SK-N-SH (cell line): ENCODE measurements around the gene CTTNBP2NL. TPM values are rescaled to one million over a fixed set of nuclear protein-coding genes. Genes with fewer than 3 reads are reported as not detected.
"Not testable (repeated sequence)": the region's sequence is repeated elsewhere in the genome, so short reads cannot be mapped to it uniquely, and the experiment has no call there.

Source experiments
- CTCF ChIA-PET: fragments of 300-600, 350-600 bp; formaldehyde crosslinking; extraction: SDS; loops from one replicate; lab custom pipeline; 2021; lab: Yijun Ruan, JAX
- POLR2A ChIA-PET: fragments of 350-600 bp; sonication (Branson Sonifier 250); formaldehyde crosslinking; extraction: SDS; loops from one replicate; lab custom pipeline; 2020; ENCODE audit warnings: antibody characterized with exemption, inconsistent platforms; lab: Yijun Ruan, JAX
- DNase-seq: peaks from one replicate; pipeline ENCODE4 v3.0.0; 2012
- H2AFZ ChIP-seq: fragments of 200-600 bp; sonication (generic); 2 replicates; pipeline ENCODE4 v1.8.1; 2016; ENCODE audit warnings: antibody characterized with exemption, mild to moderate bottlenecking, low read depth
- H3F3A ChIP-seq: fragments of 200-600 bp; sonication (generic); replicated peaks from 2 replicates; pipeline ENCODE3; 2016; ENCODE audit warnings: antibody characterized with exemption, mild to moderate bottlenecking; ENCODE audit not compliant: insufficient read depth
- H3K27ac ChIP-seq, 2 experiments: fragments of 200-500 bp in 1 of 2; fragments of 200-600 bp in 1 of 2; sonication (Bioruptor generic) in 1 of 2; sonication (generic), shearing (Covaris generic) in 1 of 2; 2 replicates each; pipeline versions ENCODE4 v1.5.1 to v1.6.1; 2014 to 2016; ENCODE audit warnings: low read depth in 2 of 2, inconsistent platforms in 1 of 2, low read length in 1 of 2, mild to moderate bottlenecking in 1 of 2, mixed read lengths in 1 of 2
- H3K27me3 ChIP-seq: fragments of 200-600 bp; sonication (generic), shearing (Covaris generic); 2 replicates; pipeline ENCODE4 v1.6.1; 2016; ENCODE audit warnings: mixed run types; ENCODE audit not compliant: insufficient read depth
- H3K36me3 ChIP-seq, 2 experiments: fragments of 200-500 bp in 1 of 2; fragments of 200-600 bp in 1 of 2; sonication (Bioruptor generic) in 1 of 2; sonication (generic) in 1 of 2; replicated peaks in 1 of 2; 2 replicates each; pipeline versions ENCODE3 to v1.5.1; 2014 to 2016; ENCODE audit warnings: low read length in 1 of 2, mild to moderate bottlenecking in 1 of 2; ENCODE audit not compliant: insufficient read depth in 2 of 2, control insufficient read depth in 1 of 2
- H3K4me1 ChIP-seq, 2 experiments: fragments of 200-500 bp in 1 of 2; fragments of 200-600 bp in 1 of 2; sonication (Bioruptor generic) in 1 of 2; sonication (generic), shearing (Covaris generic) in 1 of 2; 2 replicates each; pipeline versions ENCODE4 v1.5.1 to v1.6.1; 2014 to 2016; ENCODE audit warnings: low read depth in 1 of 2, low read length in 1 of 2, mixed run types in 1 of 2; ENCODE audit not compliant: insufficient read depth in 2 of 2, control insufficient read depth in 1 of 2
- H3K4me2 ChIP-seq: fragments of 200-600 bp; sonication (generic), shearing (Covaris generic); 2 replicates; pipeline ENCODE4 v1.6.1; 2017; ENCODE audit warnings: mixed run types
- H3K4me3 ChIP-seq, 2 experiments: fragments of 200-500 bp in 1 of 2; fragments of 200-600 bp in 1 of 2; sonication (Bioruptor generic) in 1 of 2; sonication (generic), shearing (Covaris generic) in 1 of 2; 2 replicates each; pipeline versions ENCODE4 v1.5.1 to v1.8.1; 2014 to 2016; ENCODE audit warnings: low read depth in 2 of 2, inconsistent platforms in 1 of 2, low read length in 1 of 2, mild to moderate bottlenecking in 1 of 2, mixed read lengths in 1 of 2, moderate library complexity in 1 of 2
- H3K79me2 ChIP-seq: fragments of 200-600 bp; sonication (generic); 2 replicates; pipeline ENCODE4 v1.8.1; 2017; ENCODE audit warnings: mild to moderate bottlenecking; ENCODE audit not compliant: insufficient read depth
- H3K9ac ChIP-seq: fragments of 200-600 bp; sonication (generic); 2 replicates; pipeline ENCODE4 v1.6.1; 2017; ENCODE audit warnings: mixed run types
- H3K9me2 ChIP-seq: fragments of 200-600 bp; sonication (generic); 2 replicates; pipeline ENCODE4 v1.6.1; 2017; ENCODE audit warnings: mixed run types
- H3K9me3 ChIP-seq: fragments of 200-600 bp; sonication (generic); 2 replicates; pipeline ENCODE4 v1.6.1; 2017; ENCODE audit warnings: mixed run types, mild to moderate bottlenecking, moderate library complexity
- H4K20me1 ChIP-seq: fragments of 200-600 bp; sonication (generic); 2 replicates; pipeline ENCODE4 v1.6.1; 2017; ENCODE audit warnings: mild to moderate bottlenecking, mixed run types; ENCODE audit not compliant: insufficient read depth
- CHD2 ChIP-seq: fragments of 150-350 bp; IDR thresholded peaks from 2 replicates; pipeline ENCODE4 v1.6.1; 2018; ENCODE audit warnings: low read length; ENCODE audit not compliant: partially characterized antibody
- ELF1 ChIP-seq: IDR thresholded peaks from 2 replicates; pipeline ENCODE4 v1.4.0; 2012
- EP300 ChIP-seq, 2 experiments: IDR thresholded peaks; 2 replicates each; pipeline versions ENCODE4 v1.4.0 to v1.6.1; 2012; ENCODE audit warnings: borderline replicate concordance in 1 of 2, low read depth in 1 of 2, low read length in 1 of 2
- EZH2phosphoT487 ChIP-seq: fragments of 200-600 bp; sonication (generic); IDR thresholded peaks from 2 replicates; pipeline ENCODE4 v1.6.1; 2017; ENCODE audit warnings: low read depth, mixed run types, mild to moderate bottlenecking, antibody characterized with exemption, moderate library complexity, borderline replicate concordance
- FOXJ3 ChIP-seq: sonication (generic); formaldehyde crosslinking; IDR thresholded peaks from 2 replicates; pipeline ENCODE4 v1.5.1; 2020; ENCODE audit warnings: mild to moderate bottlenecking, missing genetic modification reagents
- JUND ChIP-seq: IDR thresholded peaks from 2 replicates; pipeline ENCODE4 v1.4.0; 2012
- MEF2A ChIP-seq: IDR thresholded peaks from 2 replicates; pipeline ENCODE4 v1.4.0; 2012; ENCODE audit warnings: low read depth, borderline replicate concordance
- NFIC ChIP-seq: IDR thresholded peaks from 2 replicates; pipeline ENCODE4 v1.4.0; 2012; ENCODE audit warnings: borderline replicate concordance
- POLR2AphosphoS5 ChIP-seq: IDR thresholded peaks from 2 replicates; pipeline ENCODE4 v1.6.1; 2012; ENCODE audit warnings: low read depth, low read length
- RAD21 ChIP-seq: IDR thresholded peaks from 2 replicates; pipeline ENCODE4 v1.6.1; 2012; ENCODE audit warnings: mild to moderate bottlenecking, low read length
- SMC3 ChIP-seq: IDR thresholded peaks from 2 replicates; pipeline ENCODE4 v1.6.1; 2012; ENCODE audit warnings: low read depth, low read length, improper control_type of control experiment
- TAF1 ChIP-seq: IDR thresholded peaks from 2 replicates; pipeline ENCODE4 v1.6.1; 2012; ENCODE audit warnings: low read depth, mild to moderate bottlenecking, low read length, moderate library complexity, borderline replicate concordance
- TCF12 ChIP-seq: IDR thresholded peaks from 2 replicates; pipeline ENCODE4 v1.4.0; 2012
- YY1 ChIP-seq: IDR thresholded peaks from 2 replicates; pipeline ENCODE4 v1.4.0; 2012; ENCODE audit warnings: low read depth, mild to moderate bottlenecking
- WGBS: methylation state at CpG from one replicate; pipeline ENCODE4 v1.1.6; 2017; ENCODE audit warnings: low lambda C conversion rate; 5-methylcytosine and 5-hydroxymethylcytosine counted together
- polyA plus RNA-seq, 3 experiments: library from polyadenylated mRNA; depleted of rRNA; stranded (reverse); fragments of >200 nt; gene quantifications; 2 replicates each; pipeline ENCODE4 v1.2.3, GENCODE V29; 2012
- TF ChIP-seq, protein P1 (sequence below): IDR thresholded peaks from 2 replicates; pipeline ENCODE4; 2012
- TF ChIP-seq, protein P2 (sequence below): IDR thresholded peaks from 2 replicates; pipeline ENCODE4 v1.4.0; 2012; ENCODE audit warnings: low read depth, borderline replicate concordance
- TF ChIP-seq, protein P3 (sequence below): fragments of 150-350 bp; IDR thresholded peaks from 2 replicates; pipeline ENCODE4 v1.6.1; 2017; ENCODE audit warnings: antibody characterized with exemption, low read length, low read depth, borderline replicate concordance
- TF ChIP-seq, protein P4 (sequence below): IDR thresholded peaks from 2 replicates; pipeline ENCODE4 v1.4.0; 2012; ENCODE audit warnings: low read depth, borderline replicate concordance

Gene CTTNBP2NL
- polyA plus RNA-seq, 1 of the 3 experiments (the other 2 are of a cell fraction), result 4.9 TPM

DNA sequence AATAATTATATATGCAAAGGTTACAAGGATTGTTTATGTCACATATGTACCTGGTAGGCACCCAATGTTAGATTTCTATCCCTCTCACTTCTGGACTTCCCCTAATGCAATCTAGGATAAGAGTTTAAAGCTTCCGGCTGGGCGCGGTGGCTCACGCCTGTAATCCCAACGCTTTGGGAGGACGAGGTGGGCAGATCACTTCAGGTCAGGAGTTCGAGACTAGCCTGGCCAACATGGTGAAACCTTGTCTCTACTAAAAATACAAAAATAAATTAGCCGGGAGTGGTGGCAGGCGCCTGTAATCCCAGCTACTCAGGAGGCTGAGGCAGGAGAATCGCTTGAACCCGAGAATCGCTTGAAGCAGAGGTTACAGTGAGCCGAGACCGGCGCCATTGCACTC, 5.7 kb upstream of the CTTNBP2NL start:
- ChIA-PET CTCF (interaction anchor here (0.7 to 4.4 kb wide), 48 partner anchors 9 to 414 kb away, joined by 3 to 154 read pairs (median 4); partner anchors contain the start of genes PPM1J, RHOC and ST7L), POLR2A (interaction anchor here (1.6 kb wide), 2 partner anchors 74 to 76 kb away, joined by 3 to 4 read pairs; no protein-coding TSS in a partner anchor)
- H3K9me3 ChIP-seq, H3K36me3 ChIP-seq, H3K27me3 ChIP-seq, H3K79me2 ChIP-seq, H3K9me2 ChIP-seq, DNase-seq, H4K20me1 ChIP-seq, H3K27ac ChIP-seq: not testable (repeated sequence)
- Histone ChIP-seq H3K9ac (peak overlapping the region; percentile 53; the same call in 1 of the 2 replicates), H3K4me2 (peak overlapping the region; percentile 85), H3F3A (peaks cover 20% of the 10 kb centered on the region), H3K4me3 (peak overlapping the region; percentile 43 to 65), H3K4me1 (peaks cover 9 to 17% of the 10 kb centered on the region in 2 experiments), H2AFZ (peak overlapping the region; percentile 70)
- 5% methylated on average over 14 of the region's 15 CpGs for WGBS
- peak; percentile 64 for TF ChIP-seq YY1

DNA sequence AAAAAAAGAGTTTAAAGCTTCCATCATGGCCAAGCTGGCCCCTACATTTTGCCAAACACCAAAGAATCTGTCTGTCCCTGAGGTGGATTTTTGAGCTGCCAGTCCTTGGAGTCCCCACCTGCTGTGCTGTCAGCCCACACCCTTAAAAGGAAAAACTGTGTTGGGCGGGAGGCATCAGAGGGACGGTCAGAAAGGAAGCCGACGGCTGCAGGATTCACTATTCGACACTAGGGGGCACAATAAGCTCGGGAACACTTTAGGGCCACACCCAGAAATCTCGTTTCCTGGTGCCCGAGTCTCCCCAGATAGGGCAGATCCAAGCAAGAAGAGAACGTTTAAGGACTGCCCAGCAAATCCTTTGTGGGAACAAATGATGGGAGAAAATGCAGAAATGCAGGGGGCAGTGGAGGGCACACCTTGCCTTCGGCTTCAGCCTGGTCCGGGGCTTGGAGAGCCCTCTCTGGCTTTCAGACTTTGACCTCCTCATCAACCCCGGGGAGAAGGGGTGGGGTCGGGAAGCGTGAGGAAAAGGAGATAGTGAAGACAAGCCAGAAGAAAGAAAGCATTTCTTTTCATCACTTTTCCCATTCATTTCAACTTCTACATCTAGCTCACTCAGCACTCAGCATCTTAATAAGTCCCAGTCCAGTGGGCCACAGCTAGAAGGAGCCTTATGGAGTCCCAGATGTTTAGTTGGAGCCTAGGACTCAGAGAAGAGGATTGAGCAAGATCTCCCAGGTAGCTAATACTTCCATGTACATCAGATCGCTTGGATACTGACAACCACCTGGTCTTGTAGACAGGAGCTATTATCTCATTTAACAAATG, 5.0 kb upstream of the CTTNBP2NL start:
- Histone ChIP-seq H3K4me1 (peaks cover 10 to 17% of the 10 kb centered on the region in 2 experiments), H3K9ac (peak overlapping the region; percentile 53)
- TF ChIP-seq FOXJ3 (CRISPR knock-in tag) (no peak), TCF12 (no peak), EP300 (IDR thresholded peaks at IDR 0.05; ENCODE audit: borderline replicate concordance in 1 of 2, low read depth in 1 of 2, low read length in 1 of 2) (no peak), ELF1 (no peak), JUND (no peak), YY1 (no peak; the same call in 1 of the 2 replicates), SMC3 (peak; percentile 87), POLR2AphosphoS5 (peak; percentile 29; the same call in 1 of the 2 replicates), NFIC (no peak), MEF2A (no peak), TAF1 (no peak), CHD2 (peak; percentile 67), EZH2phosphoT487 (no peak), RAD21 (peak; percentile 96)
- TF ChIP-seq, protein P1, sequence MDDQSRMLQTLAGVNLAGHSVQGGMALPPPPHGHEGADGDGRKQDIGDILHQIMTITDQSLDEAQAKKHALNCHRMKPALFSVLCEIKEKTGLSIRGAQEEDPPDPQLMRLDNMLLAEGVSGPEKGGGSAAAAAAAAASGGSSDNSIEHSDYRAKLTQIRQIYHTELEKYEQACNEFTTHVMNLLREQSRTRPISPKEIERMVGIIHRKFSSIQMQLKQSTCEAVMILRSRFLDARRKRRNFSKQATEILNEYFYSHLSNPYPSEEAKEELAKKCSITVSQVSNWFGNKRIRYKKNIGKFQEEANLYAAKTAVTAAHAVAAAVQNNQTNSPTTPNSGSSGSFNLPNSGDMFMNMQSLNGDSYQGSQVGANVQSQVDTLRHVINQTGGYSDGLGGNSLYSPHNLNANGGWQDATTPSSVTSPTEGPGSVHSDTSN, result no peak
- TF ChIP-seq, protein P2, sequence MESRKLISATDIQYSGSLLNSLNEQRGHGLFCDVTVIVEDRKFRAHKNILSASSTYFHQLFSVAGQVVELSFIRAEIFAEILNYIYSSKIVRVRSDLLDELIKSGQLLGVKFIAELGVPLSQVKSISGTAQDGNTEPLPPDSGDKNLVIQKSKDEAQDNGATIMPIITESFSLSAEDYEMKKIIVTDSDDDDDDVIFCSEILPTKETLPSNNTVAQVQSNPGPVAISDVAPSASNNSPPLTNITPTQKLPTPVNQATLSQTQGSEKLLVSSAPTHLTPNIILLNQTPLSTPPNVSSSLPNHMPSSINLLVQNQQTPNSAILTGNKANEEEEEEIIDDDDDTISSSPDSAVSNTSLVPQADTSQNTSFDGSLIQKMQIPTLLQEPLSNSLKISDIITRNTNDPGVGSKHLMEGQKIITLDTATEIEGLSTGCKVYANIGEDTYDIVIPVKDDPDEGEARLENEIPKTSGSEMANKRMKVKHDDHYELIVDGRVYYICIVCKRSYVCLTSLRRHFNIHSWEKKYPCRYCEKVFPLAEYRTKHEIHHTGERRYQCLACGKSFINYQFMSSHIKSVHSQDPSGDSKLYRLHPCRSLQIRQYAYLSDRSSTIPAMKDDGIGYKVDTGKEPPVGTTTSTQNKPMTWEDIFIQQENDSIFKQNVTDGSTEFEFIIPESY, result no peak
- TF ChIP-seq, protein P3, sequence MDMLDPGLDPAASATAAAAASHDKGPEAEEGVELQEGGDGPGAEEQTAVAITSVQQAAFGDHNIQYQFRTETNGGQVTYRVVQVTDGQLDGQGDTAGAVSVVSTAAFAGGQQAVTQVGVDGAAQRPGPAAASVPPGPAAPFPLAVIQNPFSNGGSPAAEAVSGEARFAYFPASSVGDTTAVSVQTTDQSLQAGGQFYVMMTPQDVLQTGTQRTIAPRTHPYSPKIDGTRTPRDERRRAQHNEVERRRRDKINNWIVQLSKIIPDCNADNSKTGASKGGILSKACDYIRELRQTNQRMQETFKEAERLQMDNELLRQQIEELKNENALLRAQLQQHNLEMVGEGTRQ, result no peak
- TF ChIP-seq, protein P4, sequence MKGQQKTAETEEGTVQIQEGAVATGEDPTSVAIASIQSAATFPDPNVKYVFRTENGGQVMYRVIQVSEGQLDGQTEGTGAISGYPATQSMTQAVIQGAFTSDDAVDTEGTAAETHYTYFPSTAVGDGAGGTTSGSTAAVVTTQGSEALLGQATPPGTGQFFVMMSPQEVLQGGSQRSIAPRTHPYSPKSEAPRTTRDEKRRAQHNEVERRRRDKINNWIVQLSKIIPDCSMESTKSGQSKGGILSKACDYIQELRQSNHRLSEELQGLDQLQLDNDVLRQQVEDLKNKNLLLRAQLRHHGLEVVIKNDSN, result no peak

More for the DNA sequence above, 5.0 kb upstream of the CTTNBP2NL start:
- H3F3A ChIP-seq, result peaks cover 23% of the 10 kb centered on the region
- DNase-seq, result peak; percentile 84
- peak overlapping the region; percentile 70 for H2AFZ ChIP-seq
- H3K36me3 ChIP-seq, result no peaks in the 10 kb centered on the region
- POLR2A ChIA-PET, result interaction anchor here (1.6 kb wide), 2 partner anchors 73 to 75 kb away, joined by 3 to 4 read pairs; no protein-coding TSS in a partner anchor
- CTCF ChIA-PET, result interaction anchor here (0.6 to 4.4 kb wide), 63 partner anchors 10 to 652 kb away, joined by 3 to 154 read pairs (median 4); partner anchors contain the start of genes PPM1J, RHOC and ST7L
- 26% methylated on average over 12 of the region's 15 CpGs for WGBS
- peak overlapping the region; percentile 85 for H3K4me2 ChIP-seq
- H3K27ac ChIP-seq, result peak overlapping the region; percentile 31 to 73; a peak in 3 of 4 replicates
- H3K9me2 ChIP-seq, result no peaks in the 10 kb centered on the region
- H3K9me3 ChIP-seq, result no peaks in the 10 kb centered on the region
- H3K4me3 ChIP-seq, result peak overlapping the region; percentile 43 to 65
- H4K20me1 ChIP-seq, result no peaks in the 10 kb centered on the region
- peaks cover 16% of the 10 kb centered on the region; the same call in 1 of the 2 replicates for H3K79me2 ChIP-seq
- H3K27me3 ChIP-seq, result no peaks in the 10 kb centered on the region
